Thyroid gland (tissue), 4 donors: ENCODE measurements around the gene ARMS2. TPM values are rescaled to one million over a fixed set of nuclear protein-coding genes. Genes with fewer than 3 reads are reported as not detected.

Source experiments
- DNase-seq, 2 donors: peaks; one replicate each; pipeline ENCODE4 v3.0.0-alpha.2; 2019
- H3K27ac ChIP-seq, 3 donors: fragments of 200-600 bp; sonication (generic); 1 replicate in 2 of 3; 2 replicates in 1 of 3; pipeline ENCODE4 v1.5.1; 2016 to 2019; ENCODE audit warnings: mild to moderate bottlenecking in 1 of 3, moderate library complexity in 1 of 3
- H3K27me3 ChIP-seq: fragments of 200-600 bp; sonication (generic); one replicate; pipeline ENCODE4 v1.5.1; 2019
- H3K36me3 ChIP-seq, 2 donors: fragments of 200-600 bp; sonication (generic); one replicate each; pipeline ENCODE4 v1.5.1; 2016 to 2019
- H3K4me1 ChIP-seq, 2 donors: fragments of 200-600 bp; sonication (generic); one replicate each; pipeline ENCODE4 v1.5.1; 2017 to 2019
- H3K4me3 ChIP-seq, 3 donors: fragments of 200-600 bp; sonication (generic); replicated peaks in 1 of 3; 1 replicate in 2 of 3; 2 replicates in 1 of 3; pipeline ENCODE4 v1.5.1; 2016; ENCODE audit warnings: mild to moderate bottlenecking in 1 of 3
- H3K9me3 ChIP-seq: fragments of 200-600 bp; sonication (generic); one replicate; pipeline ENCODE4 v1.5.1; 2017
- POLR2A ChIP-seq, 2 donors: fragments of 450-650 bp; IDR thresholded peaks; one replicate each; pipeline ENCODE4 v1.6.1; 2017; ENCODE audit warnings: antibody characterized with exemption in 2 of 2, mild to moderate bottlenecking in 2 of 2, moderate library complexity in 1 of 2
- WGBS, 2 donors: methylation state at CpG; one replicate each; pipeline ENCODE4 v1.1.5; 2017; 5-methylcytosine and 5-hydroxymethylcytosine counted together
- intact Hi-C: fragments of 100-400 bp; cut with DNase I; formaldehyde crosslinking; loops from one replicate; pipeline ENCODE4 v1.15.1; 2023
- total RNA-seq, 4 donors: library from RNA; depleted of rRNA; stranded (reverse); fragments of >200 nt; gene quantifications; one replicate each; pipeline ENCODE4 v1.2.3, GENCODE V29; 2016
- TF ChIP-seq, protein P1 (sequence below), 6 experiments: fragments of 200-600 bp in 3 of 6; fragments of 450-650 bp in 3 of 6; sonication (generic) in 3 of 6; IDR thresholded peaks; one replicate each; pipeline ENCODE4 v1.5.1; 2016 to 2019; ENCODE audit warnings: antibody characterized with exemption in 6 of 6, mild to moderate bottlenecking in 2 of 6, inconsistent platforms in 1 of 6, moderate library complexity in 1 of 6

Gene ARMS2
- total RNA-seq, 4 donors from 2014 or later = not detected

DNA sequence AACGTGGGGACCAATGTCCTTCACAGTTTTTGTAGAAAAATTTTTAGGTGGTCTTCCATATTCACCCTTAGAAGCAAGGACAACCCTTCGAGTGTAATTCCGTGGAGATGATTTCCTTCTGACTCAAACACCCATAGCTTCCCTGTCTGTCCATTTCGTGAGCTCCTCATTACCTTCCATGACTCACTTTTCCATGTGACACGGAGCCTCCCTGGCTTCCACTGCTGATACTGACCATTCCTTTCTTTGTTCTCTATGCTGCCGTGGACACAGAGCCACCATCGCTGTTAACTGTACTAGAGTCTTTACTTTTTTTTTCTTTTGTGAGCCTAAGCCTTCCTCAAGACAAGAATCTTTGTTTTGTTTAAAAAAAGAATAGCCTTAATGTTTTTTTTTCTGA lies 12.5 kb upstream of the ARMS2 start:
- intact Hi-C loops = no loop called here
- Histone ChIP-seq H3K4me3 (no peak overlapping the region), H3K4me1 (peaks cover 0 to 10% of the 10 kb centered on the region in 2 donors), H3K27me3 (no peaks in the 10 kb centered on the region), H3K9me3 (no peaks in the 10 kb centered on the region), H3K27ac (no peak overlapping the region), H3K36me3 (no peaks in the 10 kb centered on the region)
- 86 to 87% methylated on average over 7 of the region's 7 CpGs for WGBS, 2 donors
- DNase-seq = no peak
- TF ChIP-seq, protein P1, sequence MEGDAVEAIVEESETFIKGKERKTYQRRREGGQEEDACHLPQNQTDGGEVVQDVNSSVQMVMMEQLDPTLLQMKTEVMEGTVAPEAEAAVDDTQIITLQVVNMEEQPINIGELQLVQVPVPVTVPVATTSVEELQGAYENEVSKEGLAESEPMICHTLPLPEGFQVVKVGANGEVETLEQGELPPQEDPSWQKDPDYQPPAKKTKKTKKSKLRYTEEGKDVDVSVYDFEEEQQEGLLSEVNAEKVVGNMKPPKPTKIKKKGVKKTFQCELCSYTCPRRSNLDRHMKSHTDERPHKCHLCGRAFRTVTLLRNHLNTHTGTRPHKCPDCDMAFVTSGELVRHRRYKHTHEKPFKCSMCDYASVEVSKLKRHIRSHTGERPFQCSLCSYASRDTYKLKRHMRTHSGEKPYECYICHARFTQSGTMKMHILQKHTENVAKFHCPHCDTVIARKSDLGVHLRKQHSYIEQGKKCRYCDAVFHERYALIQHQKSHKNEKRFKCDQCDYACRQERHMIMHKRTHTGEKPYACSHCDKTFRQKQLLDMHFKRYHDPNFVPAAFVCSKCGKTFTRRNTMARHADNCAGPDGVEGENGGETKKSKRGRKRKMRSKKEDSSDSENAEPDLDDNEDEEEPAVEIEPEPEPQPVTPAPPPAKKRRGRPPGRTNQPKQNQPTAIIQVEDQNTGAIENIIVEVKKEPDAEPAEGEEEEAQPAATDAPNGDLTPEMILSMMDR (IDR thresholded peaks at IDR 0.05) = no peak
- TF ChIP-seq POLR2A (IDR thresholded peaks at IDR 0.05) = no peak

DNA sequence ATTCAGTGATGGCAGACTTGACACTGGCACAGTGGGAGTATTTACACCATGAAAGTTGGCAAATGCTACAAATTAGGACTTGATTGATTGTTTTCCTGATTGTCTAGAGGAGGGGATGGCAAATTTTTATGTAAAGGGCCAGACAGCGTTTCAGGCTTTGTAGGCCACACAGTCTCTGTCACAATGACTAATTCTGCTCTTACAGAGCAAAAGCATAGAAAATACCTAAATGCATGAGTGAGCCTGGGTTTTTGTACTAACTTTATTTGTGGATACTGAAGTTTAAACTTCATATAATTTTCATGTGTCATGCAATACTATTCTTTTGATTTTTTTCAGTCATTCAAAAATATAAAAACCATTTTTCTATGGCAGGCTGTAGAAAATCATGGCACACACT lies 9.0 kb upstream of the ARMS2 start:
- H3K4me1 ChIP-seq = peaks cover 0 to 15% of the 10 kb centered on the region in 2 donors
- no peaks in the 10 kb centered on the region for H3K9me3 ChIP-seq
- H3K27ac ChIP-seq = peak overlapping the region; percentile 42 to 58 (median 49)
- no peak for TF ChIP-seq POLR2A (IDR thresholded peaks at IDR 0.05)
- TF ChIP-seq, protein P1 (IDR thresholded peaks at IDR 0.05) = no peak
- no peak overlapping the region for H3K4me3 ChIP-seq
- no peak for DNase-seq
- intact Hi-C loops = no loop called here
- no peaks in the 10 kb centered on the region for H3K27me3 ChIP-seq
- WGBS, 2 donors = 40 to 50% methylated on average over 1 of the region's 1 CpG
- H3K36me3 ChIP-seq = no peaks in the 10 kb centered on the region

DNA sequence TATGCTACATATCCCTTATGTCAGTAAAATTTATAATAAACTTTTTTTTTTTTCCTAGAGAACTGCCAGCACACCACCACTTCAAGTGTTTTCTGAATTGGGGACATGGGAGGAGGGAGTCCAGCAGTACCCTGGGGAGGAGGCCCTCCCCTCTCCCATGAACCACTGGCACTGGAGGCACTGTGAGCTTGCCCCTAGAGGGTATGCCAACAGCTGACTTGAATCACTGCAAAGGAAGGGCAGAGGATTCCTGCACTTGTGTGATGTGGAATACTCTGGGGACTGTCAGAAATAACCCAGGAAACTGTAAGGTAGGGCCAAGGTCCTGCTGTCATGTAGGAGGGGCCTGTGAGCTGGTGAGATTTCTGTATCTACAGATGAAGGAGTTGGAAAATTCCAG lies 8.5 kb upstream of the ARMS2 start:
- no peak overlapping the region for H3K4me3 ChIP-seq
- no peaks in the 10 kb centered on the region for H3K36me3 ChIP-seq
- no peaks in the 10 kb centered on the region for H3K9me3 ChIP-seq
- TF ChIP-seq, protein P1 (IDR thresholded peaks at IDR 0.05) = no peak
- TF ChIP-seq POLR2A (IDR thresholded peaks at IDR 0.05) = no peak
- no peaks in the 10 kb centered on the region for H3K27me3 ChIP-seq
- H3K4me1 ChIP-seq = peaks cover 0 to 15% of the 10 kb centered on the region in 2 donors
- DNase-seq = peak; percentile 45 to 46
- peak overlapping the region; percentile 42 to 58 (median 49) for H3K27ac ChIP-seq
- intact Hi-C loops = no loop called here

DNA sequence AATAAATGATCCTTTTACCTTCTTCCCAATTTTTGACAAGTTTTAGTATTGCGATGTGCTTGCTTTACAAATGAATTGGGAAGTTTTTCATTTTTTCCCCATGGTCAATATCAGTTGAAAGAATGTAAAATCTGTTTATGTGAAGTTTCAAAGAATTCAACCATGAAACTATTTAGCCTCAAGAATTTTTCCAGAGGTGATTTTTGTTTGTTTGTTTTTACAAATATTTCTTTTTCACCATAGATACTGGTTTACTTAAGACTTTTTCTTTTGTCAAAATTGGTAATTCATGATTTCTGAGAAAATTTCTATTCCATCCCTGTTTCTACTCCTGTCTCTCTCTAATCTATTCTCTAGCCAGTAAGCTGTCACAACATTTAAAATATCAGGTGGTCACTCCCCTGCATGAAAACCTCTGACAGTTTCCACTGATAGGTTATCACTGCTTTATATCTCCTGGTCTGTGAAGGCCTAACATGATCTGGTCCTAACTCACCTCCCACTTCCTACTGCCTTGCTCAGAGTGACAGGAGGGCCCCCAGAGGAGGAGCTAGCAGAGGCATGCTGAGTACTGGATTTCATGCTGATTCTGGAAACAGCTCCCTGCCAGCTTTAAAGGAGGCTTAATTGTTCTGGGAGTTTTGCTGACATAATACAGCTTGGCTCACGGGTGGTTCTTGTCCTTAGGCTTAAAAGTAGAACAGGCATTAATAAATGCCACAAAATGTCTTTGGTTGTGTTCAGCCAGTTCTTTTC lies 7.6 kb upstream of the ARMS2 start:
- H3K27me3 ChIP-seq = no peaks in the 10 kb centered on the region
- no peak overlapping the region for H3K4me3 ChIP-seq
- WGBS, 2 donors = 55% methylated on average over 2 of the region's 2 CpGs
- intact Hi-C loops = no loop called here
- peaks cover 0 to 15% of the 10 kb centered on the region in 2 donors for H3K4me1 ChIP-seq
- TF ChIP-seq POLR2A (IDR thresholded peaks at IDR 0.05) = no peak
- TF ChIP-seq, protein P1 (IDR thresholded peaks at IDR 0.05) = no peak
- H3K9me3 ChIP-seq = no peaks in the 10 kb centered on the region
- H3K27ac ChIP-seq = peak overlapping the region; percentile 26 to 49 (median 42)
- no peaks in the 10 kb centered on the region for H3K36me3 ChIP-seq
- DNase-seq = peak; percentile 37 to 52

DNA sequence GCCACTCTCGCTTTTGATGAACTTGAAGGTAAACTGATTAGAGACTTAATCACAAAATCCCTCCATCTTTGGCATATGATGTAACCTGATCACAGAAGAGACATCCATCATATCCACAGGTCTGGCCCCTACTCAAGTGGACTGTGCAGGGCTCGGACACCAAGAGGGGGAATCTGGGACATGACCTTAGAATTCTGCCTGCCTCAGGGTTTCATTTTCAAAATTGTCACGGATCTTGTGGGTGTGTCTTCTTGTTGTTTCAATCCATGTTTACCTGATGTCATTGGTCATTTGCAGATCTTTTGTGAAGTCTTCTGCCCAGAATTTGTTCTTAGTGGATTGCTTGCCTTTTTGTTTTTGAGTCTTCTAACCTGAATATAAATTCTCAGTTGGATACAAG lies 5.9 kb upstream of the ARMS2 start:
- Histone ChIP-seq H3K4me3 (no peak overlapping the region), H3K36me3 (no peaks in the 10 kb centered on the region), H3K9me3 (no peaks in the 10 kb centered on the region), H3K4me1 (peaks cover 0 to 15% of the 10 kb centered on the region in 2 donors), H3K27me3 (no peaks in the 10 kb centered on the region), H3K27ac (no peak overlapping the region)
- DNase-seq = no peak
- WGBS, 2 donors = 90 to 92% methylated on average over 3 of the region's 3 CpGs
- no peak for TF ChIP-seq POLR2A (IDR thresholded peaks at IDR 0.05)
- TF ChIP-seq, protein P1 (IDR thresholded peaks at IDR 0.05) = no peak
- intact Hi-C loops = no loop called here
